Esophagus (tissue), 2 donors: ENCODE results near the gene BBS12. TPM values are rescaled to one million over a fixed set of nuclear protein-coding genes. Genes with fewer than 3 reads are reported as not detected.
"Not testable (repeated sequence)": the region's sequence is repeated elsewhere in the genome, so short reads cannot be mapped to it uniquely, and the experiment has no call there.

Experiments
- H3K27ac ChIP-seq, 2 donors: one replicate each; pipeline ENCODE4 v1.5.1; 2013; ENCODE audit warnings: low read depth in 2 of 2, mild to moderate bottlenecking in 2 of 2, inconsistent platforms in 1 of 2, low read length in 1 of 2, moderate library complexity in 1 of 2
- H3K27me3 ChIP-seq, 2 donors: one replicate each; pipeline ENCODE4 v1.6.1; 2013; ENCODE audit warnings: low read length in 2 of 2, control low read depth in 1 of 2, mild to moderate bottlenecking in 1 of 2; ENCODE audit not compliant: insufficient read depth in 2 of 2, control insufficient read depth in 1 of 2
- H3K36me3 ChIP-seq, 2 donors: one replicate each; pipeline ENCODE4 v1.6.1; 2013; ENCODE audit warnings: low read length in 1 of 2; ENCODE audit not compliant: control insufficient read depth in 2 of 2, insufficient read depth in 2 of 2
- H3K4me1 ChIP-seq, 2 donors: one replicate each; pipeline ENCODE4 v1.6.1; 2013; ENCODE audit warnings: low read length in 1 of 2; ENCODE audit not compliant: control insufficient read depth in 2 of 2, insufficient read depth in 2 of 2
- H3K4me3 ChIP-seq, 2 donors: one replicate each; pipeline ENCODE4 v1.5.1; 2013; ENCODE audit warnings: low read length in 2 of 2, mild to moderate bottlenecking in 2 of 2, low read depth in 1 of 2, moderate library complexity in 1 of 2
- H3K9me3 ChIP-seq, 2 donors: one replicate each; pipeline ENCODE4 v1.6.1; 2013; ENCODE audit warnings: mild to moderate bottlenecking in 2 of 2, low read depth in 1 of 2, low read length in 1 of 2, moderate library complexity in 1 of 2; ENCODE audit not compliant: control insufficient read depth in 2 of 2, insufficient read depth in 1 of 2
- WGBS, 2 donors: extraction: QIAGEN DNeasy Blood & Tissue Kit; methylation state at CpG; one replicate each; pipeline ENCODE4 v1.1.7; 2013; 5-methylcytosine and 5-hydroxymethylcytosine counted together
- polyA plus RNA-seq, 2 donors: library from polyadenylated mRNA; stranded (reverse); fragments of 200-250 nt; gene quantifications; one replicate each; pipeline ENCODE4 v1.2.3, GENCODE V29; 2013
- donor health status: healthy with polysubstance abuse.
- donor health status: Bipolar disorder and iron deficiency.

Gene BBS12
- polyA plus RNA-seq, 2 donors = 0.45 to 0.76 TPM

- H3K4me1 ChIP-seq, H3K9me3 ChIP-seq, H3K4me3 ChIP-seq, H3K27ac ChIP-seq, H3K36me3 ChIP-seq, H3K27me3 ChIP-seq: not testable (repeated sequence)
- 95 to 97% methylated on average over 4 of the region's 4 CpGs for WGBS, 2 donors
Measured at GRCh38 chr4:122786296-122786695, 53.8 kb downstream of the BBS12 start.

- not testable (repeated sequence) for H3K4me1 ChIP-seq, H3K36me3 ChIP-seq, H3K9me3 ChIP-seq, H3K27ac ChIP-seq, H3K4me3 ChIP-seq, H3K27me3 ChIP-seq
- WGBS, 2 donors = 89 to 95% methylated on average over 1 of the region's 1 CpG
Measured at GRCh38 chr4:122786920-122787319, 54.4 kb downstream of the BBS12 start.

GRCh38 chr4:122787940-122788339, 55.4 kb downstream of the BBS12 start:
- H3K9me3 ChIP-seq = no peaks in the 10 kb centered on the region
- WGBS, 2 donors = 79 to 81% methylated on average over 1 of the region's 1 CpG
- H3K27me3 ChIP-seq = no peaks in the 10 kb centered on the region
- H3K4me1 ChIP-seq = no peaks in the 10 kb centered on the region
- H3K36me3 ChIP-seq = no peaks in the 10 kb centered on the region
- no peak overlapping the region for H3K4me3 ChIP-seq
- no peak overlapping the region for H3K27ac ChIP-seq

- Histone ChIP-seq H3K4me3 (no peak overlapping the region), H3K9me3 (no peaks in the 10 kb centered on the region)
Measured at GRCh38 chr4:122788935-122789334, 56.4 kb downstream of the BBS12 start.

GRCh38 chr4:122793811-122794210, 61.3 kb downstream of the BBS12 start:
- Histone ChIP-seq H3K4me1 (no peaks in the 10 kb centered on the region), H3K27me3 (no peaks in the 10 kb centered on the region), H3K4me3 (no peak overlapping the region), H3K36me3 (no peaks in the 10 kb centered on the region), H3K27ac (no peak overlapping the region), H3K9me3 (no peaks in the 10 kb centered on the region)

More at GRCh38 chr4:122788935-122789334, 56.4 kb downstream of the BBS12 start:
- Histone ChIP-seq H3K27ac (no peak overlapping the region), H3K27me3 (no peaks in the 10 kb centered on the region), H3K4me1 (no peaks in the 10 kb centered on the region), H3K36me3 (no peaks in the 10 kb centered on the region)
- WGBS, 2 donors = 91 to 92% methylated on average over 4 of the region's 4 CpGs

Other genes with a start within 250 kb of the BBS12 start
- not detected for gene IL21, start 111.6 kb upstream of the BBS12 start, polyA plus RNA-seq
- gene FGF2, start 94.1 kb downstream of the BBS12 start, polyA plus RNA-seq = under 1 TPM; 0.61 to 0.99 TPM
- gene NUDT6, start 189.9 kb downstream of the BBS12 start, polyA plus RNA-seq = 1 to 10 TPM; 2.9 to 5.7 TPM